HG03342 (cell line): Measurements from ENCODE around the gene KIAA1328.

Source experiments
- ATAC-seq: cut with Tn5 transposase; IDR thresholded peaks from one replicate; pipeline ENCODE4 v1.9.1; 2021; ENCODE audit warnings: mild to moderate bottlenecking, moderate library complexity; ENCODE audit not compliant: unreplicated experiment

Gene KIAA1328

DNA sequence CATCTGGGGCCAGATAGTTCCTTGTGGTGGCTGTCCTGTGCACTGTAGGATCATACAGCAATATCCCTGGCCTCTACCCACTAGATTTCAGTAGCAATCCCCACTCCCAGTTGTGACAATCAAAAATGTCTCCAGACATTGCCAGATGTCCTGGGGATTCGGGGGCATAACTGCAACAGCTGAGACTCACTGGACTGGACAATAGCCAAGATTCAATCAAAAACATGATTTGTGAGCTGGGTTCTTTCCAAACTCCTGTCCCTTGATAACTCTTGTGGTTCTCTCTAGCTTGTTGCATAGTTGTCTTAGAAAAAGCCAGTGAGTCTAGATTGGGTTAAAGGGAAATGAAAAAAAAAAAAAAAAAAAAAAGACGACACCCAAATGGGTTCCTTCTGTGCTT, 443.3 kb downstream of the KIAA1328 start:
- no peak for ATAC-seq

GRCh38 chr18:37272841-37273240, 443.9 kb downstream of the KIAA1328 start:
- ATAC-seq, result no peak

GRCh38 chr18:37274309-37275236, 445.6 kb downstream of the KIAA1328 start:
- ATAC-seq, result no peak

DNA sequence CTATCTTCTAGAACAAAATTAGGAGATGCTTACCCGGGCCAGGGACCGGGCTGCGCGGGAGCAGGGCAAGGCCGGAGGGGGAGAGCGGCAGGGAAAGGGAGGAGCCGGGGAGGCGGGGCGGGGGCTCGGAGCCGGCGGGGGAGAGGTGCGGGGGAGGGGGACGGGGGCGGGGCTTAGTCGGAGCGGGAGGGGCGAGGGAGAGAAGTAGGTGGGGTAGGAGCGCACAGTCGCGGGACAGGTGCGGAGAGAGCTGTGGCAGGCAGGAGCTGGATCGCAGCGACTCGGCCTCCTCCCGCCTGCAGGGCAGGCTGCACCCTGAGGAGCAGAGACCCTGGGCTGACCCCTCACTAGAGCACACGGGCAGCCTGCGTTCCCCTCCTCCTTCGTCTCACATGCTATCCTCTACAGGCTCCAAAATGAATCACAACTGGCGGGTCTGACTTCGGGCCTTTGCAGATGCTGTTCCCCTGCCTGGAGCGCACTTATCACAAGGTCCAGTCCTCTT, 446.4 kb downstream of the KIAA1328 start:
- ATAC-seq, result no peak

DNA sequence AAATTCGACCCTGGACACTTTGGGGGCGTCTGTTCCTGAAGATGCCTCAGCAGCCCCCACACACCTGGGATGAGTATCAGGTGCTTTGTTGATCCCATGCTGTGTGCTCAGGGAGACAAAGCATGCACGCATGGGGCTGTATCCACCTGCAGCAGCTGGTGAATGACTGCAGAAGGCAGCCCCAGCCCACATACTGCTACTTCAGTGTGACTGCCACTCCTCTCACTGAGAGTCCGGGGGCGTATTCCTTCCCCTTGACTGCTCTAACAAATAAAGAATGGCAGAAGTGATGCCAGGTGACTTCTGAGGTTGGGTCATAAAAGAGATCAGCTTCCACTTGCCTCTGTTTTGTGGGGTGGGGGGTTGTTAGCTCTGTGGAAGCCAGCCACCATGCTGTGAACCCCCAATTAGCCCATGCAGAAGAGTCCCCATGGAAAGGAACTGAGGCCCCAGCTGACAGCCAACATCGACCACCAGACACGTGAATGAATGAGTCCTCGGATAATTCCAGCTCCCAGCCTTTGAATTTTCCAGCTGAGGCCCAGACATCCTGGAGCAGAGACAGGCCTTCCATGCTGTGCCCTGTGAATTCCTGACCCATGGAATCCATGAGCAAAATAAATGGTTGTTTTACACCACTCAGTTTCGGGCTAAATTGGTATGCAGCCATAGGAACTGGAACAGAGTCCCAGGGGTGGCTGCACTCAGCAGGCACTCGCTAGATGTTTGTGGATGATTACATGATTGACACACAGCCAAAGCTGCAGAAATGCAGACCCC, 447.4 kb downstream of the KIAA1328 start:
- ATAC-seq, result no peak

GRCh38 chr18:37277804-37278203, 448.9 kb downstream of the KIAA1328 start:
- no peak for ATAC-seq
